Measurements from ENCODE around the gene SELL.
"Not testable (repeated sequence)": the region's sequence is repeated elsewhere in the genome, so short reads cannot be mapped to it uniquely, and the experiment has no call there.

SELL gene

DNA sequence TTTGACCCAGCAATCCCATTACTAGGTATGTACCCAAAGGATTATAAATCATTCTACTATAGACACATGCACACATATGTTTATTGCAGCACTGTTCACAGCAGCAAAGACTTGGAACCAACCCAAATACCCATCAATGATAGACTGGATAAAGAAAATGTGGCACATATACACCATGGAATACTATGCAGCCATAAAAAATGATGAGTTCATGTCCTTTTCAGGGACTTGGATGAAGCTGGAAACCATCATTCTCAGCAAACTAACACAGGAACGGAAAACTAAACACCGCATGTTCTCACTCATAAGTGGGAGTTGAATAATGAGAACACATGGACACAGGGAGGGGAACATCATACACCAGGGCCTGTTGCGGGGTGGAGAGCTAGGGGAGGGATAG is 41.2 kb downstream of the SELL start:
- DNase-seq (ENCODE audit: extremely low read depth in 1 of 2, low read depth in 1 of 2) = not testable (repeated sequence)

DNA sequence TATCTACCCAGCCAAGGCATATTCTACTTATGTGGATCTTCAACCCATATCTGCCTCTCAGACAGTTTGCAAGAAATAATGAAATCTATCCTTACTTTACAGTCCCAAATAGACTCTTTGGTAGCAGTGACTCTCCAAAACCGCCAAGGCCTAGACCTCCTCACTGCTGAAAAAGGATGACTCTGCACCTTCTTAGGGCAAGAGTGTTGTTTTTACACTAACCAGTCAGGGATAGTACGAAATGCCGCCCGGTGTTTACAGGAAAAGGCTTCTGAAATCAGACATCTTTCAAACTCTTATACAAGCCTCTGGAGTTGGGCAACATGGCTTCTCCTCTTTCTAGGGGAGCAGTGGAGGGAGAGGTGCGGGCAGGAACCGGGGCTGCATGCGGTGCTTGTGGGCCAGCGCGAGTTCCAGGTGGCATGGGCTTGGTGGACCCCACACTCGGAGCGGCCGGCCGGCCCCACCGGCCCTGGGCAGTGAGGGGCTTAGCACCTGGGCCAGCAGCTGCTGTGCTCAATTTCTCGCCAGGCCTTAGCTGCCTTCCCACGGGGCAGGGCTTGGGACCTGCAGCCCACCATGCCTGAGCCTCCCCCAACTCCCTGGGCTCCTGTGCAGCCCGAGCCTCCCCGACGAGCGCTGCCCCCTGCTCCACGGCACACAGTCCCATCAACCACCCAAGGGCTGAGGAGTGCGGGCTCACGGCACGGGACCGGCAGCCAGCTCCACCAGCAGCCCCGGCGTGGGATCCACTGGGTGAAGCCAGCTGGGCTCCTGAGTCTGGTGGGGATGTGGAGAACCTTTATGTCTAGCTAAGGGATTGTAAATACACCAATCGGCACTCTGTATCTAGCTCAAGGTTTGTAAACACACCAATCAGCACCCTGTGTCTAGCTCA is 43.5 kb downstream of the SELL start:
- DNase-seq (ENCODE audit: extremely low read depth in 1 of 2, low read depth in 1 of 2) = not testable (repeated sequence)

DNA sequence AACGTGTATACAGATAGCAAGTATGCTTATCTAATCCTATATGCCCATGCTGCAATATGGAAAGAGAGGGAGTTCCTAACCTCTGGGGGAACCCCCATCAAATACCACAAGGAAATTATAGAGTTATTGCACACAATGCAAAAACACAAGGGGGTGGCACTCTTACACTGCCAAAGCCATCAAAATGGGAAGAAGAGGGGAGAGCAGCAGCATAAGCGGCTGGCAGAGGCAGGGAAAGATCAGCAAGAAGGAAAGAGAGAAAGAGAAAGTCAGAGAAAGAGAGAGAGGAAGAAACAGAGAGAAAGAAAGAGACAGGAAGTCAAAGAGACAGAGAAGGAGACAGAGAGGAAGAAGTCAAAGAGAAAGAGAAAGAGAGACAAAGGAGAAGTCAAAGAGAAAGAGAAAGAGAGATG is 44.2 kb downstream of the SELL start:
- not testable (repeated sequence) for DNase-seq (ENCODE audit: extremely low read depth in 1 of 2, low read depth in 1 of 2)

DNA sequence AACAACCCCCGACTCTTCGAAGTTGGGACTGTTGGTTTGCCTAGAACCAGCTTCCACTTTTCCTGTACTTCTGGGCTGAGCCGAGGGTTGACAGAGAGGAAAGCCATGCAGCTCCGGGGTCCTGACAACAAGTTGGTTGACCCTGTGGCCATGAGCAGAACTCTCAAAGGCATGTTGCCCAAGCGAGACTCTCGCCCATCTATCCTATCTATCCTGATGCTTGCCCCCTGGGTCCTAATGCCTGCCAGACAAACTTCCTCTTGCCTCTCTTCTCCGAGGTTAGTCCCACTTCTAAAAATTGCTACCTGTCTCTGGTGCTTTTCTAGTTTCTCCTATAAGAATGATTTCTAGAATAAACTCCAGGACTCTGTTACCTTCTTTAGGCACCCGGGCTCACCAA is 48.7 kb downstream of the SELL start:
- not testable (repeated sequence) for DNase-seq (ENCODE audit: extremely low read depth in 1 of 2, low read depth in 1 of 2)

DNA sequence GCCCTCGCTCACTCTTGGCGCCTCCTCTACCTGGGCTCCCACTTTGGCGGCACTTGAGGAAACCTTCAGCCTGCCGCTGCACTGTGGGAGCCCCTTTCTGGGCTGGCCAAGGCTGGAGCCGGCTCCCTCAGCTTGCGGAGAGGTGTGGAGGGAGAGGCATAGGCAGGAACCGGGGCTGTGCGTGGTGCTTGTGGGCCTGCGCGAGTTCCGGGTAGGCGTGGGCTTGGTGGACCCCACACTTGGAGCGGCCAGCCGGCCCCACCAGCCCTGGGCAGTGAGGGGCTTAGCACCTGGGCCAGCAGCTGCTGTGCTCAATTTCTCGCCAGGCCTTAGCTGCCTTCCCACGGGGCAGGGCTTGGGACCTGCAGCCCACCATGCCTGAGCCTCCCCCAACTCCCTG is 50.4 kb downstream of the SELL start:
- DNase-seq (ENCODE audit: extremely low read depth in 1 of 2, low read depth in 1 of 2) = not testable (repeated sequence)

DNA sequence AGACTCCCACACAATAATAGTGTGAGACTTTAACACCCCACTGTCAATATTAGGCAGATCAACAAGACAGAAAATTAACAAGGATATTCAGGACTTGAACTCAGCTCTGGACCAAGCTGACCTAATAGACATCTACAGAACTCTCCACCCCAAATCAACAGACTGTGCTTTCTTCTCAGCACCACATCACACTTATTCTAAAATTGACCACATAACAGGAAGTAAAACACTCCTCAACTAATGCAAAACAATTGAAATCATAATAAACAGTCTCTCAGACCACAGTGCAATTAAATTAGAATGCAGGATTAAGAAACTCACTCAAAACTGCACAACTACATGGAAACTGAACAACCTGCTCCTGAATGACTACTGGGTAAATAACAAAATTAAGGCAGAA is 52.6 kb downstream of the SELL start:
- DNase-seq (ENCODE audit: extremely low read depth in 1 of 2, low read depth in 1 of 2) = not testable (repeated sequence)

DNA sequence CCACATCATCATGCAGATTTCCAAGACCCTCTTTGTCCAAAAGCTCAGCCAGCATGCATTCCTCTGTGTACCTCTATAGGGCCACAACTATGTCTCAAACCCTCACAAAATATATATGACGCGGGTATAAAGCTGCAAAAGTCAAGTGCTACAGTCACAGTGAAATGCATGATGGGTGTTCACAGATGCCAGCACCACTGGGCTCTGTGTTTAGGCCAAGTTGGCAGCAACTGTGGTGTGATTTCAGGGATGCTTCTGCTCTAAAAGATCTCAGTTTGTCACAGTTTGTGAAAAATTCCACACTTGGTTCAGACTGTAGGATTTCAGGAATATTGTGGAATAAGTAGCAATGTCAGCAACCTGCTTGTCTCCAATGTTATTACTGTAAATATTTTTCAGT is 57.5 kb downstream of the SELL start:
- no peak for DNase-seq (ENCODE audit: extremely low read depth in 1 of 2, low read depth in 1 of 2)

DNA sequence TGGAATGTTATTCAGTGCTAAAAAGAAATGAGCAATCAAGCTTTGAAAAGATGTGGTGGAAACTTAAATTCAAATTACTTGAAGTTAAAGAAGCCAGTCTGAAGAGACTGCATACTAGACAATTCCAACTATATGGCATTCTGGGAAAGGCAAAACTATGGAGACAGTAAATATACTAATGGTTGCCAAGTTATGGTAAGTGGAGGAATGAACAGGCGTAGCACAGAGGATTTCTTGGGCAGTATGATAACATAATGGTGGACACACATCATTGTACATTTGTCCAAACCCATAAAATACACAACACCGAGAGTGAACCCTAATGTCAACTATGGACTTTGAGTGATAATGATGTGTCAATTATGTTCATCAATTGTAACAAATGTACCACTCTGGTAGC is 60.4 kb downstream of the SELL start:
- no peak for DNase-seq (ENCODE audit: extremely low read depth in 1 of 2, low read depth in 1 of 2)

DNA sequence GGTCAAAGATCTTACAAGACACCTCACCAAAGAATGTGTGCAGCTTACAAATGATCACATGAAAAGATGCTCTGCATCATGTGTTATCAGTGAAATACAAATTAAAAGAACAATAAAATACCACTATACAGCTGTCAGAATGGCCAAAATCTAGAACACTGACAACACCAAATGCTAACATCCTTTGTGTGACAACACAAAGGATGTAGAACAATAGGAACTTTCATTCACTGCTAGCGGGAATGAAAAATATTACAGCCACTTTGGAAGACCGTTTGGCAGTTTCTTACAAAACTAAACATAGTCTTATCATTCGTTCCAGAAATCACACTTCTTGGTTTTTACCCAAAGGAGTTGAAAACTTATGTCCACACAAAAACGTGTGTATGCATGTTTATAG is 60.9 kb downstream of the SELL start:
- DNase-seq (ENCODE audit: extremely low read depth in 1 of 2, low read depth in 1 of 2) = no peak

DNA sequence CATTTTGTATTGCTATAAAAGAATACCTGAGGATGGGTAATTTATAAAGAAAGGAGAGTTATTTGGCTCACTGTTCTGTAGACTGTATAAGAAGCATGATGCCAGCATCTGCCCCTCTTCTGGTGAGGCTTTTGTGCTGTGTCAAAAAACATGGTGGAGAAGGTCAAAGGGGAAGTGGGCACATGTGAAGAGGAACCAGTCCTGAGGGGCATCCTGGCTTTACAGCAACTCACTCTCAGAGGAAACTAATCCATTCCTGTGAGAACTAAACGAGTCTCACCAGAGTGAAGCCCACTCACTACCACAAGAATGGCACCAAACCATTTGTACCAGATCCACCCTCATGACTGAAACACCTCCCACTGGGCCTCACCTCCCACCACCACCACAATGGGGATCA is 62.7 kb downstream of the SELL start:
- no peak for DNase-seq (ENCODE audit: extremely low read depth in 1 of 2, low read depth in 1 of 2)

DNA sequence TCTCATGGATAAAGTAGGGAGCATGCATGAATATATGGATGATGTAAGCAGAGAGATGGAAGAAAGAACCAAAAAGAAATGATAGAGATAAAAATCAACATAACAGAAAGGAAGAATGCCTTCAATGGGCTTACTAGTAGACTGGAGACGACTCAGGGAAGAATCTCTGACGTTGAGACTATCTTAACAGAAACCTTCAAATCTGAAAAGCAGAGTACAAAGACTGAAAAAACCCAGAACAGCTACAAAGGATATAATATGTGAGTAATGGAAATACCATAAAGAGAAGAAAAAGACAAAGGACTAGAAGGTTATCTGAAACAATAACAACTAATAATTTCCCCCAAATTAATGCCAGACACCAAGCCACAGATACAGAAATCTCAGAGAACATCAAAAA is 63.2 kb downstream of the SELL start:
- no peak for DNase-seq (ENCODE audit: extremely low read depth in 1 of 2, low read depth in 1 of 2)

DNA sequence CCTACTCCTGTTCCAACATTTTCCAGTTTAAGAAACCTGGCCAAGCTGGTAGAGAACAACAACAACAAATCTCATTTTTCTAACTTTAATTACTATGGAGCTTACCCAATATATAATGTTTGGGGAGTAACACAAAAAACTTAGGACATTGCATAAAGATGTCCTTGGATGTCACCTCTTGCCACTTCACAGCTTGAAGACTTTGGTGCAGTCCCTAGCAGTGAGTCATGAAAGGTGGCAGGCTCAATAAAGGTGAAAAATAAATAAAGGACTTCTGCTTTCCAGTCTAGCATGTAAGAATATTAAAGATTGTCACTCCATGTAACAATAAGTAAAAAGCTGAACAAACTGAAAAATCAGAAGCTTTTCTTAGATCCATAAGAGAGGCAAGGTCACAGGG is 63.9 kb downstream of the SELL start:
- DNase-seq (ENCODE audit: extremely low read depth in 1 of 2, low read depth in 1 of 2) = no peak

DNA sequence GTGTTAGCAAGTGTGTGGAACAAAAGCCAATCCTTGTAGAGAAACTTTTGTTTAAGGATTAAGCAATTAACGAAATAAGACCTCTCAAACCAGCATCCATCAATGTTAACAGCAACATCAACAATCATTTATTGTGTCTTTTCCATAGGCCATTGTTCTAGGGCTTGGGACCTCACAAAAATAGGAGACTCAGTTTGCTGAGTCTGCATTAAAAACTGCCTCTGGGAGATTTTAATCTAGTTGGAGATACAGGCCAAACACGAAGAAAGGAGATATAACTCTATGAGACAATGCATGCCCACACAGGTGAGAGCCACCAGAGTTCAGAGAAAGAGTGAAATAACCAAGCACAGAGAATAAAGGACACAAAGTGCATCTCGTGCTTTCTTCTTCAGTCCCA is 67.1 kb downstream of the SELL start:
- no peak for DNase-seq (ENCODE audit: extremely low read depth in 1 of 2, low read depth in 1 of 2)
